Subcutaneous abdominal adipose tissue (tissue), 5 donors: Measurements from ENCODE around the gene PIK3AP1.

ENCODE experiments used
- H3K27ac ChIP-seq: one replicate; pipeline ENCODE4 v1.7.0; 2013; ENCODE audit warnings: low read depth, mild to moderate bottlenecking, inconsistent platforms, low read length, moderate library complexity
- H3K27me3 ChIP-seq, 5 donors: one replicate each; pipeline ENCODE4 v1.7.0; 2013; ENCODE audit warnings: low read length in 5 of 5, inconsistent platforms in 1 of 5; ENCODE audit not compliant: control insufficient read depth in 5 of 5, insufficient read depth in 4 of 5
- H3K36me3 ChIP-seq, 5 donors: one replicate each; pipeline ENCODE4 v1.7.0; 2013; ENCODE audit warnings: low read length in 5 of 5; ENCODE audit not compliant: control insufficient read depth in 5 of 5, insufficient read depth in 5 of 5
- H3K4me1 ChIP-seq, 5 donors: one replicate each; pipeline ENCODE4 v1.7.0; 2013; ENCODE audit warnings: low read length in 5 of 5, mild to moderate bottlenecking in 3 of 5, moderate library complexity in 1 of 5; ENCODE audit not compliant: control insufficient read depth in 5 of 5, insufficient read depth in 5 of 5
- H3K4me3 ChIP-seq, 5 donors: one replicate each; pipeline ENCODE4 v1.7.0; 2013; ENCODE audit warnings: low read length in 5 of 5, low read depth in 1 of 5
- H3K9ac ChIP-seq, 5 donors: one replicate each; pipeline ENCODE4 v1.7.0; 2013; ENCODE audit warnings: low read length in 5 of 5, mild to moderate bottlenecking in 4 of 5, moderate library complexity in 3 of 5
- H3K9me3 ChIP-seq, 5 donors: one replicate each; pipeline ENCODE4 v1.7.0; 2013; ENCODE audit warnings: low read length in 5 of 5; ENCODE audit not compliant: control insufficient read depth in 5 of 5
- donor health status: healthy.
- donor health status: healthy.
- donor health status: healthy.
- donor health status: healthy.
- donor health status: healthy.

The PIK3AP1 gene

GRCh38 chr10:96664563-96664962, 55.8 kb downstream of the PIK3AP1 start:
- peaks cover 0 to 2% (median 0%) of the 10 kb centered on the region in 5 donors for H3K27me3 ChIP-seq
- H3K9ac ChIP-seq: no peak overlapping the region
- H3K4me3 ChIP-seq: no peak overlapping the region
- no peaks in the 10 kb centered on the region for H3K9me3 ChIP-seq
- H3K4me1 ChIP-seq: peaks cover 0 to 8% (median 0%) of the 10 kb centered on the region in 5 donors
- no peaks in the 10 kb centered on the region for H3K36me3 ChIP-seq
- no peak overlapping the region for H3K27ac ChIP-seq

GRCh38 chr10:96663797-96664196, 56.5 kb downstream of the PIK3AP1 start:
- H3K27me3 ChIP-seq: peaks cover 0 to 2% (median 0%) of the 10 kb centered on the region in 5 donors
- H3K36me3 ChIP-seq: no peaks in the 10 kb centered on the region
- no peak overlapping the region for H3K27ac ChIP-seq
- no peak overlapping the region for H3K9ac ChIP-seq
- H3K9me3 ChIP-seq: no peaks in the 10 kb centered on the region
- H3K4me3 ChIP-seq: no peak overlapping the region
- H3K4me1 ChIP-seq: peaks cover 0 to 8% (median 0%) of the 10 kb centered on the region in 5 donors

- Histone ChIP-seq H3K9ac (no peak overlapping the region), H3K9me3 (no peaks in the 10 kb centered on the region), H3K4me3 (no peak overlapping the region), H3K27ac (no peak overlapping the region), H3K36me3 (no peaks in the 10 kb centered on the region), H3K27me3 (no peaks in the 10 kb centered on the region), H3K4me1 (peaks cover 0 to 19% (median 4%) of the 10 kb centered on the region in 5 donors)
These were observed 58.7 kb downstream of the PIK3AP1 start for GRCh38 chr10:96661632-96662031.

GRCh38 chr10:96660297-96660696, 60.0 kb downstream of the PIK3AP1 start:
- peaks cover 0 to 22% (median 4%) of the 10 kb centered on the region in 5 donors for H3K4me1 ChIP-seq
- H3K9me3 ChIP-seq: no peaks in the 10 kb centered on the region

GRCh38 chr10:96658844-96659243, 61.5 kb downstream of the PIK3AP1 start:
- no peaks in the 10 kb centered on the region for H3K27me3 ChIP-seq
- no peak overlapping the region for H3K9ac ChIP-seq
- no peaks in the 10 kb centered on the region for H3K9me3 ChIP-seq
- H3K4me3 ChIP-seq: no peak overlapping the region
- H3K27ac ChIP-seq: no peak overlapping the region
- H3K4me1 ChIP-seq: peaks cover 0 to 18% (median 4%) of the 10 kb centered on the region in 5 donors
- no peaks in the 10 kb centered on the region for H3K36me3 ChIP-seq

More at GRCh38 chr10:96660297-96660696, 60.0 kb downstream of the PIK3AP1 start:
- no peak overlapping the region for H3K4me3 ChIP-seq
- H3K27me3 ChIP-seq: no peaks in the 10 kb centered on the region
- H3K27ac ChIP-seq: no peak overlapping the region
- H3K36me3 ChIP-seq: no peaks in the 10 kb centered on the region
- no peak overlapping the region for H3K9ac ChIP-seq

GRCh38 chr10:96657385-96657784, 62.9 kb downstream of the PIK3AP1 start:
- Histone ChIP-seq H3K4me3 (no peak overlapping the region), H3K9me3 (no peaks in the 10 kb centered on the region), H3K4me1 (peaks cover 0 to 21% (median 5%) of the 10 kb centered on the region in 5 donors), H3K27me3 (no peaks in the 10 kb centered on the region), H3K27ac (no peak overlapping the region), H3K36me3 (no peaks in the 10 kb centered on the region), H3K9ac (no peak overlapping the region)

- H3K27me3 ChIP-seq: no peaks in the 10 kb centered on the region
- H3K27ac ChIP-seq: no peak overlapping the region
- H3K9me3 ChIP-seq: no peaks in the 10 kb centered on the region
- no peak overlapping the region for H3K4me3 ChIP-seq
- no peak overlapping the region for H3K9ac ChIP-seq
- no peaks in the 10 kb centered on the region for H3K36me3 ChIP-seq
- peaks cover 0 to 22% (median 5%) of the 10 kb centered on the region in 5 donors for H3K4me1 ChIP-seq
These were observed 63.5 kb downstream of the PIK3AP1 start for GRCh38 chr10:96656839-96657238.

- no peaks in the 10 kb centered on the region for H3K36me3 ChIP-seq
- H3K9ac ChIP-seq: no peak overlapping the region
- no peaks in the 10 kb centered on the region for H3K27me3 ChIP-seq
- peaks cover 0 to 27% (median 5%) of the 10 kb centered on the region in 5 donors for H3K4me1 ChIP-seq
- no peak overlapping the region for H3K4me3 ChIP-seq
- no peak overlapping the region for H3K27ac ChIP-seq
- H3K9me3 ChIP-seq: no peaks in the 10 kb centered on the region
These were observed 64.1 kb downstream of the PIK3AP1 start for GRCh38 chr10:96656198-96656577.

GRCh38 chr10:96655461-96656197, 64.7 kb downstream of the PIK3AP1 start:
- no peak overlapping the region for H3K27ac ChIP-seq
- peaks cover 0 to 28% (median 7%) of the 10 kb centered on the region in 5 donors for H3K4me1 ChIP-seq
- H3K36me3 ChIP-seq: peaks cover 0 to 2% (median 0%) of the 10 kb centered on the region in 5 donors
- no peak overlapping the region for H3K9ac ChIP-seq
- no peak overlapping the region for H3K4me3 ChIP-seq
- H3K27me3 ChIP-seq: no peaks in the 10 kb centered on the region
- H3K9me3 ChIP-seq: no peaks in the 10 kb centered on the region

GRCh38 chr10:96651998-96652431, 68.3 kb downstream of the PIK3AP1 start:
- H3K4me1 ChIP-seq: peaks cover 0 to 19% (median 2%) of the 10 kb centered on the region in 5 donors

More at GRCh38 chr10:96651998-96652431, 68.3 kb downstream of the PIK3AP1 start:
- Histone ChIP-seq H3K9me3 (no peaks in the 10 kb centered on the region), H3K9ac (no peak overlapping the region), H3K36me3 (peaks cover 0 to 19% (median 3%) of the 10 kb centered on the region in 5 donors), H3K4me3 (no peak overlapping the region), H3K27me3 (peaks cover 0 to 3% (median 0%) of the 10 kb centered on the region in 5 donors), H3K27ac (no peak overlapping the region)
